Ishikawa (cell line): ENCODE results near the gene TBCD.

Source experiments
- CEBPB ChIP-seq: IDR thresholded peaks from 2 replicates; pipeline ENCODE4 v1.6.1; 2012
- EGR1 ChIP-seq: IDR thresholded peaks from 2 replicates; pipeline ENCODE4 v1.6.1; 2012
- EP300 ChIP-seq: IDR thresholded peaks from 2 replicates; pipeline ENCODE4 v1.6.1; 2012; ENCODE audit warnings: borderline replicate concordance
- FOXM1 ChIP-seq: IDR thresholded peaks from 2 replicates; pipeline ENCODE4 v1.6.1; 2012; ENCODE audit warnings: low read depth, borderline replicate concordance
- MAX ChIP-seq: IDR thresholded peaks from 2 replicates; pipeline ENCODE4 v1.6.1; 2012
- REST ChIP-seq: IDR thresholded peaks from 2 replicates; pipeline ENCODE4 v1.6.1; 2012; ENCODE audit warnings: low read depth, mild to moderate bottlenecking
- TEAD4 ChIP-seq: IDR thresholded peaks from 2 replicates; pipeline ENCODE4 v1.6.1; 2012

GRCh38 chr17:82902972-82903874 is 151.4 kb downstream of the TBCD start:
- TF ChIP-seq MAX (no peak), REST (no peak), EGR1 (no peak), CEBPB (no peak), TEAD4 (no peak), FOXM1 (no peak), EP300 (no peak)
